CMK (cell line): ENCODE measurements around the gene KHSRP.

ENCODE experiments used
- DNase-seq: peaks from one replicate; pipeline ENCODE4 v3.0.0-alpha.2; 2010; ENCODE audit warnings: low read depth

KHSRP gene

GRCh38 chr19:6424195-6424938, at the start of gene KHSRP:
TSS of gene KHSRP (minus strand) at chr19:6424811. CDS start at chr19:6424701, 110 bp downstream.
- no peak for DNase-seq

GRCh38 chr19:6473647-6474046, 49.0 kb upstream of the KHSRP start:
- no peak for DNase-seq

GRCh38 chr19:6472713-6473112, 48.1 kb upstream of the KHSRP start:
- DNase-seq: no peak

- no peak for DNase-seq
Measured at GRCh38 chr19:6471076-6471475, 46.5 kb upstream of the KHSRP start.

GRCh38 chr19:6470173-6470572, 45.6 kb upstream of the KHSRP start:
- no peak for DNase-seq

- no peak for DNase-seq
Measured at GRCh38 chr19:6467384-6467783, 42.8 kb upstream of the KHSRP start.

GRCh38 chr19:6466526-6467248, 42.1 kb upstream of the KHSRP start:
- DNase-seq: no peak

- no peak for DNase-seq
Measured at GRCh38 chr19:6465663-6466062, 41.1 kb upstream of the KHSRP start.

GRCh38 chr19:6465006-6465405, 40.4 kb upstream of the KHSRP start:
- no peak for DNase-seq

GRCh38 chr19:6464070-6464873, 39.7 kb upstream of the KHSRP start, which contains the start of gene CRB3:
TSS of gene CRB3 (plus strand) at chr19:6464271. CDS start at chr19:6464702, 431 bp downstream.
- DNase-seq: no peak

GRCh38 chr19:6460099-6460884, 35.7 kb upstream of the KHSRP start:
- DNase-seq: peak; percentile 87

GRCh38 chr19:6459262-6460098, 34.9 kb upstream of the KHSRP start, which contains the start of gene SLC25A23:
TSS of gene SLC25A23 (minus strand) at chr19:6459792. CDS start at chr19:6459628, 164 bp downstream.
- no peak for DNase-seq

GRCh38 chr19:6458695-6459261, 34.2 kb upstream of the KHSRP start:
- no peak for DNase-seq

GRCh38 chr19:6457958-6458694, 33.5 kb upstream of the KHSRP start:
- no peak for DNase-seq

GRCh38 chr19:6455924-6456323, 31.3 kb upstream of the KHSRP start:
- no peak for DNase-seq

GRCh38 chr19:6453951-6454565, 29.4 kb upstream of the KHSRP start:
- no peak for DNase-seq

GRCh38 chr19:6452899-6453298, 28.3 kb upstream of the KHSRP start:
- DNase-seq: no peak

- no peak for DNase-seq
Measured at GRCh38 chr19:6452223-6452614, 27.6 kb upstream of the KHSRP start.

- no peak for DNase-seq
Measured at GRCh38 chr19:6451583-6452222, 27.1 kb upstream of the KHSRP start.
